ENCODE data around the gene TLN1. TPM values are rescaled to one million over a fixed set of nuclear protein-coding genes. Genes with fewer than 3 reads are reported as not detected.

TLN1 gene
- total RNA-seq, 1 experiment from 2014 or later, result 173 TPM

GRCh38 chr9:35673132-35674024, 58.6 kb downstream of the TLN1 start, which contains the start of gene CA9:
Gene CA9, plus strand, starts transcription at chr9:35673928. Its CDS starts 32 bp downstream, at chr9:35673960.
- no TSS peak for BruUV-seq (replicated peaks)

GRCh38 chr9:35669331-35670145, 62.5 kb downstream of the TLN1 start:
- no peaks in the 10 kb centered on the region for H3K36me3 ChIP-seq (ENCODE audit: insufficient read depth, low read length, poor library complexity, severe bottlenecking)
- H3K9me3 ChIP-seq (ENCODE audit: low read depth, low read length, poor library complexity, severe bottlenecking), result no peaks in the 10 kb centered on the region
- H3K4me3 ChIP-seq (ENCODE audit: low read depth, low read length, poor library complexity, severe bottlenecking), result no peak overlapping the region
- BruUV-seq (replicated peaks), result no TSS peak
- CTCF ChIA-PET, result interaction anchor here (0.5 kb wide), 1 partner anchor 601 kb away, joined by 5 read pairs; no protein-coding TSS in a partner anchor
- H3K27me3 ChIP-seq (replicated peaks; ENCODE audit: insufficient read depth, low read depth, low read length, poor library complexity), result no peaks in the 10 kb centered on the region
- H3K27ac ChIP-seq (ENCODE audit: low read depth, low read length, poor library complexity, severe bottlenecking), result no peak overlapping the region
- no peak for DNase-seq (ENCODE audit: low spot score)
- POLR2A ChIA-PET (ENCODE audit: low non-redundant PET), result no interaction called here
- H3K4me1 ChIP-seq (ENCODE audit: insufficient read depth, low read length, poor library complexity, severe bottlenecking), result no peaks in the 10 kb centered on the region
- TF ChIP-seq EZH2 (IDR thresholded peaks at IDR 0.05; ENCODE audit: borderline replicate concordance, low read depth, low read length, poor library complexity, severe bottlenecking) (no peak), CTCF (conservative IDR thresholded peaks at IDR 0.05; ENCODE audit: low read depth, low read length) (no peak)
- intact Hi-C loops (cut with micrococcal nuclease; ENCODE audit: unreplicated experiment), result no loop called here

More at GRCh38 chr9:35673132-35674024, 58.6 kb downstream of the TLN1 start, which contains the start of gene CA9:
- Histone ChIP-seq H3K27ac (ENCODE audit: low read depth, low read length, poor library complexity, severe bottlenecking) (no peak within 1 kb of the TSS), H3K27me3 (replicated peaks; ENCODE audit: insufficient read depth, low read depth, low read length, poor library complexity) (no peaks in the 10 kb centered on the region), H3K4me1 (ENCODE audit: insufficient read depth, low read length, poor library complexity, severe bottlenecking) (no peaks in the 10 kb centered on the region), H3K9me3 (ENCODE audit: low read depth, low read length, poor library complexity, severe bottlenecking) (no peaks in the 10 kb centered on the region), H3K36me3 (ENCODE audit: insufficient read depth, low read length, poor library complexity, severe bottlenecking) (no peaks in the 10 kb centered on the region), H3K4me3 (ENCODE audit: low read depth, low read length, poor library complexity, severe bottlenecking) (no peak within 1 kb of the TSS)
- DNase-seq (ENCODE audit: low spot score), result no peak
- intact Hi-C loops (cut with micrococcal nuclease; ENCODE audit: unreplicated experiment), result no loop called here
- ChIA-PET POLR2A (ENCODE audit: low non-redundant PET) (no interaction called here), CTCF (no interaction called here)
- no peak for TF ChIP-seq CTCF (conservative IDR thresholded peaks at IDR 0.05; ENCODE audit: low read depth, low read length)
- no peak for TF ChIP-seq EZH2 (IDR thresholded peaks at IDR 0.05; ENCODE audit: borderline replicate concordance, low read depth, low read length, poor library complexity, severe bottlenecking)

- no peak for DNase-seq (ENCODE audit: low spot score)
- Histone ChIP-seq H3K4me1 (ENCODE audit: insufficient read depth, low read length, poor library complexity, severe bottlenecking) (peaks cover 9% of the 10 kb centered on the region), H3K36me3 (ENCODE audit: insufficient read depth, low read length, poor library complexity, severe bottlenecking) (peaks cover 2% of the 10 kb centered on the region), H3K27ac (ENCODE audit: low read depth, low read length, poor library complexity, severe bottlenecking) (no peak overlapping the region), H3K27me3 (replicated peaks; ENCODE audit: insufficient read depth, low read depth, low read length, poor library complexity) (no peaks in the 10 kb centered on the region), H3K4me3 (ENCODE audit: low read depth, low read length, poor library complexity, severe bottlenecking) (no peak overlapping the region), H3K9me3 (ENCODE audit: low read depth, low read length, poor library complexity, severe bottlenecking) (no peaks in the 10 kb centered on the region)
- TF ChIP-seq CTCF (conservative IDR thresholded peaks at IDR 0.05; ENCODE audit: low read depth, low read length) (no peak), EZH2 (IDR thresholded peaks at IDR 0.05; ENCODE audit: borderline replicate concordance, low read depth, low read length, poor library complexity, severe bottlenecking) (no peak)
- POLR2A ChIA-PET (ENCODE audit: low non-redundant PET), result interaction anchor here (0.6 kb wide), 1 partner anchor 30 kb away, joined by 3 read pairs; no protein-coding TSS in a partner anchor
- CTCF ChIA-PET, result interaction anchor here (0.5 to 0.6 kb wide), 2 partner anchors 57 to 1382 kb away, joined by 3 read pairs; no protein-coding TSS in a partner anchor
- intact Hi-C loops (cut with micrococcal nuclease; ENCODE audit: unreplicated experiment), result no loop called here
- BruUV-seq (replicated peaks), result no TSS peak
Measured at GRCh38 chr9:35667939-35668338, 64.1 kb downstream of the TLN1 start.

Measured in A673 (cell line).